KBM-7 (cell line): Measurements from ENCODE around the gene APOL2.
"Not testable (repeated sequence)": the region's sequence is repeated elsewhere in the genome, so short reads cannot be mapped to it uniquely, and the experiment has no call there.

ENCODE experiments used
- DNase-seq: peaks from one replicate; pipeline ENCODE4 v3.0.0-alpha.2; 2015
- in situ Hi-C: fragments of 300-500 bp; cut with MboI; formaldehyde crosslinking; loops from 2 replicates; pipeline ENCODE4 v1.14.3; 2020; ENCODE audit warnings: low sequenced_read_pairs, low pct_unique_long_range_greater_than_20kb, mixed read lengths

The APOL2 gene

GRCh38 chr22:36204632-36205015, 34.7 kb downstream of the APOL2 start:
- in situ Hi-C loops = no loop called here
- no peak for DNase-seq

- in situ Hi-C loops = no loop called here
- DNase-seq = no peak
Measured at GRCh38 chr22:36204001-36204631, 35.2 kb downstream of the APOL2 start.

DNA sequence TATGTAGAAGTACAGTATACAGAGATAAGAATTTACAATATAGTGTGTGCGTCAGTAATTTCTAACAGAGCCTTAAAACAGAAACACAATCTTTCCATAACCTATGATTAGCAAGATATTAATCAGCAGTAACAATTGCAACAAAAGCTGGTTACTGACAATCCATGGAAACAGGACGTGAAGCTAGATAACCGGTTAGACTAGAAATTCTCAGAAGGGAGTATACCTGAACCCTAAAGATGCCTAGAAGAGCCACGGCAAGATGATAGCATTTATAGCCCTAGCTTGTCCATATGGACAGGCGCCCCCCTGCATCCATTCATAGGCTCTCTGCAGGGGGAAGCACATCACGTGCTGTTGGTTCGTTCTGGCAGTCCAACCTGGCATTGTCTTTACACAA, 35.9 kb downstream of the APOL2 start:
- in situ Hi-C loops, DNase-seq: not testable (repeated sequence)

DNA sequence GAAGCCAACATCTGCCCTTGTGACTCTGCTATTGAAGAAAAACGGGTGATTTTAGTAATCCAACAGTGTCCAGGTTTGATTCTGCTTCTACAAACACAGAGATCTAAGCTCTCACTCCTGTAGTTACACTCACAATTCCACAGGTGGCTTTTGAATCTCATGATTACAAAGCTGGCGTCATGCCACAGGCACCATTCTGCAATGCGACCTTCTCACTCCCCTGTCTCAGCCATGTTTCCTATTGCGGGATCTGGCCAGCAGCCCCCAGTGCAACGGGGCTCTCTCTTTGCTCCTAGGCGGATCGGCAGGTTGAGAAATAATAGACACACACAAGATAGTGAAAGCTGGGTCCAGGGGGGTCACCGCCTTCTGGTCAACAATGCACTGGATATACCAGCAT, 36.4 kb downstream of the APOL2 start:
- DNase-seq, in situ Hi-C loops: not testable (repeated sequence)

DNA sequence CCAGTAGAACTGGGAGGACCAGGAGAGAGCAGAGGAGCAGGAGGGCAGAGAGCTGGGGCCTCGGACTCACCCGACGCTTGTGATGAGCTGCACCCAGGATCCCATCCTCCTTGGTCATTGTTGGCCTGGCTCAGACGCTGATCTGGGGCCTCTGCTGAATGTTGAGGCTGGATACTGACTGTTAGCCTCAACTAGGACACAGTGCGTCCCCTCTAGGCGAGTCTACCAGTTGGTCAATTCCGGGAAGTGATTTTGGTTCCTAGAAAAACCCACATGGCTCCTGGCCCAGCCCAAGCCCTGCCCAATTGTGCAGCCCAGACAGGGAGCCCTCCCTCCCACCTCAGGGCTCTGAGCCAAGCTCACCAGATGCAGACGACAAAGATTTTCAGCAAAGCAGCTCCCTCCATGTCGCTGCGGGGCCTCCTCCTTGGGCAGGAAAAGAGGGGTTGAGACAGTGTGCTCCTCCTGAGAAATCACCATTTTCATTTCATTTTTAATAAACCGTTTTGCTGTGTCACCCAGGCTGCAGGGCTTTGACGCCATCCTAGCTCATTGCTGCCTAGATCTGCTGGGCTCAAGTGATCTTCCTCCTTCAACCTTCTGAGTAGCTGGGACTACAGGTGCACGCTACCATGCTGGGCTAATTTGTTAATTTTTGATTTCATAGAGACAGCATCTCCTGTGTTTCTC, 37.6 kb downstream of the APOL2 start, which contains the start of gene APOL4:
Gene APOL4, minus strand, starts transcription at position 180 of the 690 bp plus-strand sequence. Its CDS starts 75 bp downstream, at position 105.
- in situ Hi-C loops = no loop called here
- DNase-seq = peak; percentile 85

- DNase-seq, in situ Hi-C loops: not testable (repeated sequence)
Measured at GRCh38 chr22:36201025-36201424, 38.3 kb downstream of the APOL2 start.

DNA sequence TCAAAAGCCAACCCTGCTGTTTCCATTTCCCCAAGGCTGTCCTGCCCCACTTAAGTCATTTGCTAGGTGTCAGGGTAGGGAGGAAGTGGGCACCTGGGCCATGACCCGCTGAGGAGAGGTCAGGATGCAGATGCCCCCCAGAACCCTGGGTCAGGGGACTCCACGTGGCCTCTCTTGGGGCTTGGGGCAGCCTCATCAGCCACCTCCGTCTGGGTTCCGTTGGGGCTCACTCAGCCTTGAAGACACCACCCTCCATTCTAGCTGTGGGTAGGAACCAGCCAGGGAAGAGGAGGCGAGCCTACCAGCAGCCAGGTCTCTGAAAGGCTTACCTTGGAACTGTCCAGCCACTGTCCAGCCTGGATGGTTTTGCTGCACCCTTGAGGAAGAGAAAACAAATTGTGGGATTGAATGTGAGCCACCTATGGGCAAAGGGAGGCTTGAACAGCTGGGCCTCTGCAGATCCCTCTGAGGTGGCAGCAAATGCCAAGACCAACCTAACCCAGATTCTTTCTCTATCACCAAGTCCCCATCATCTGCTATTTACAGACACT, 40.3 kb downstream of the APOL2 start:
- in situ Hi-C loops = loop anchor here (25.0 kb wide), 1 partner anchor 288 kb away; the partner anchor contains the start of gene TXN2

GRCh38 chr22:36198536-36198935, 40.8 kb downstream of the APOL2 start:
- DNase-seq = no peak
- in situ Hi-C loops = loop anchor here (25.0 kb wide), 1 partner anchor 289 kb away; the partner anchor contains the start of gene TXN2

More for the DNA sequence above, 40.3 kb downstream of the APOL2 start:
- no peak for DNase-seq

- DNase-seq = peak; percentile 73
- in situ Hi-C loops = loop anchor here (25.0 kb wide), 1 partner anchor 290 kb away; the partner anchor contains the start of gene TXN2
Measured at GRCh38 chr22:36197514-36198146, 41.7 kb downstream of the APOL2 start.

DNA sequence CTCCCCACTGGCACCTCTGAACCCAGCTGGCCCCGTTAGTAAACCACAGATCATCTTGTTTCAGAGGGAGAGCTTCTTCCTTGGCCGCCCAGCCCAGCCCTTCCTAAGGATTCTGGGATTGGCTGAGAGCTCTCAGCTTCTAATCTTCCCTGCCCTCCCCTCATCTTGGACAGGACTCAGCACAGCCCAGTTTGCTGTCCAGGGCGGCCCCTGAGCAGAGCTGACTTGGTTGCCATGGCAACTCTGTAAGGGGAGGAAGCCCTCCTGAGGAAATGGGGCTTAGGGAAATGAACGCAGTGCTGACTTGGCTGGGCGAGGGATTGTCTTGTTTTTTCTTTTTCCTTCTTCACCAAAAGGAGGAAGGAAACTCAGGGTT, 42.3 kb downstream of the APOL2 start:
- peak; percentile 81 for DNase-seq
- in situ Hi-C loops = loop anchor here (25.0 kb wide), 1 partner anchor 290 kb away; the partner anchor contains the start of gene TXN2

GRCh38 chr22:36196254-36197064, 42.9 kb downstream of the APOL2 start:
- in situ Hi-C loops = loop anchor here (25.0 kb wide), 1 partner anchor 291 kb away; the partner anchor contains the start of gene TXN2
- no peak for DNase-seq

DNA sequence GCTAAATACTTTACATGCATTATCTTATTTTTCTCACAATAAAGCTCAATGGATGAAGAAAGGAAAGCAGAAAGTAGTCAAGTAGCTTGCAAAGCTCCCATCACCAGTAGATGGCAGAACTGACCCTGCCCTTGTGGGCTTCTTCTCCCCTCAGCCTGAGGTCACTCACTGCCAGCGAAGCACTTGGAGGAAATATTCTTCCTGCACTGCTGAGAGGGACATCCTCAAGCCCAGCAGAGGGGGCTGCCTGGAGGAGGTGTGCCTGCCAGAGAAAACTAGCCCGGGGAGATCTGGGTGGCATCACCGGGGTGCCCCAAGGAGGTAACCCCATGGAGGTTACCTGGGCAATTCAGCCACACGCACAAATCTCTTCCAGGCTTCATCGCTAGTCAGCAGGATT, 44.4 kb downstream of the APOL2 start:
- peak; percentile 82 for DNase-seq
- in situ Hi-C loops = loop anchor here (25.0 kb wide), 1 partner anchor 292 kb away; the partner anchor contains the start of gene TXN2

GRCh38 chr22:36194385-36194784, 44.9 kb downstream of the APOL2 start:
- DNase-seq = no peak
- in situ Hi-C loops = loop anchor here (25.0 kb wide), 1 partner anchor 293 kb away; the partner anchor contains the start of gene TXN2

- DNase-seq = no peak
- in situ Hi-C loops = loop anchor here (25.0 kb wide), 1 partner anchor 294 kb away; the partner anchor contains the start of gene TXN2
Measured at GRCh38 chr22:36193577-36193976, 45.8 kb downstream of the APOL2 start.

DNA sequence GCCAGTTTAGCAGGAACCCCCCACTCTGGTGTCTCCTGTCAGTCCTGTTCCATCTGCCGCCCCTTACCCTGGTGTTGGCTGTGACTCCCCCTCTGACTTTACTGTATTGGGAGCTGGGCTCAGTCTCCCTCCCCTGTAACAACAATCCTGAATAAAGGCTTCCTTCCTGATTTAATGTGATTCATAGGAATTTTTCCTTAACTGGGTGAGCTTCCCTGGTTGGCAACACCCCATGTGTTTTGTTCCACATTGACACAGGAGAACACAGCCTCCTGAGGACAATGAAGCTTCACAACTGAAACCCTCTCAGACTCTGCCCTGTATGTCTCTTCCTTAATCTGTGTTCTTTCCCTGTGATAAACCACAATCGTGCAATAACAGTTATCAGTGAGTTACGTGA, 46.2 kb downstream of the APOL2 start:
- in situ Hi-C loops = loop anchor here (25.0 kb wide), 1 partner anchor 294 kb away; the partner anchor contains the start of gene TXN2
- no peak for DNase-seq

GRCh38 chr22:36192542-36192941, 46.8 kb downstream of the APOL2 start:
- in situ Hi-C loops = loop anchor here (25.0 kb wide), 1 partner anchor 295 kb away; the partner anchor contains the start of gene TXN2
- DNase-seq = no peak

- DNase-seq = no peak
- in situ Hi-C loops = loop anchor here (25.0 kb wide), 1 partner anchor 296 kb away; the partner anchor contains the start of gene TXN2
Measured at GRCh38 chr22:36191106-36191836, 48.1 kb downstream of the APOL2 start.

- in situ Hi-C loops = loop anchor here (25.0 kb wide), 1 partner anchor 299 kb away; the partner anchor contains the start of gene TXN2
- not testable (repeated sequence) for DNase-seq
Measured at GRCh38 chr22:36187862-36188261, 51.5 kb downstream of the APOL2 start.
